ENCODE results near the gene RAE1. TPM values are rescaled to one million over a fixed set of nuclear protein-coding genes. Genes with fewer than 3 reads are reported as not detected.

RAE1 gene
- total RNA-seq, 1 experiment from 2014 or later = 46.3 TPM

DNA sequence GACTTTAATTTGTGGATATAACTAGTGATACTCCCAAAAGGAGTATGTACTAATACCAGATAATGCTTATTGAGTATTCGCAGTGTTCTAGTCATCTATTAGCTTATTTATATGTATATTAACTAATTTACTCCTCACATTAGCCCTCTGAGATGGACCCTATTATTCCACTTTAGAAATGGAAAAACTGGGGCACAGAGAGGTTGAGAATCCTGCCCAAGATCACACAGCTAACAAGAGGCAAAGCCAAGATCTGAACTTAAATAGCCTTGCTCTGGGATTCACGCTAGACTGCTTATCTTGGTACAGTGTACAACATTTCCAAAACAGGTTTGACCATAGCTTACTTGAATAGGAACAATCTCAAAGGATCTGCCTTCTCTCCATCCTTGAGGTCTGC lies 29.9 kb upstream of the RAE1 start:
- Histone ChIP-seq H3K9ac (ENCODE audit: low read length) (no peak overlapping the region), H3K9me3 (ENCODE audit: control insufficient read depth in 1 of 2, insufficient read depth in 1 of 2, low read depth in 1 of 2, low read length in 2 of 2) (no peaks in the 10 kb centered on the region), H3K4me1 (ENCODE audit: control insufficient read depth in 1 of 2, insufficient read depth in 2 of 2, low read length in 2 of 2) (peaks cover 11 to 18% of the 10 kb centered on the region in 2 experiments), H3K27ac (ENCODE audit: low read depth, low read length) (no peak overlapping the region), H3K36me3 (ENCODE audit: control insufficient read depth in 1 of 2, insufficient read depth in 2 of 2, low read length in 2 of 2) (no peaks in the 10 kb centered on the region), H3K4me3 (replicated peaks in 1 of 2; ENCODE audit: low read depth in 1 of 2, low read length in 2 of 2) (no peak overlapping the region), H3K9me2 (ENCODE audit: insufficient read depth) (no peaks in the 10 kb centered on the region), H2AFZ (ENCODE audit: low read depth, low read length, poor library complexity, severe bottlenecking) (no peak overlapping the region), H3K79me2 (ENCODE audit: insufficient read depth, low read length) (no peaks in the 10 kb centered on the region), H4K20me1 (ENCODE audit: insufficient read depth) (no peaks in the 10 kb centered on the region), H3K4me2 (ENCODE audit: low read length) (no peak overlapping the region), H3K27me3 (ENCODE audit: insufficient read depth, low read length) (no peaks in the 10 kb centered on the region; the same call in 1 of the 2 replicates)
- ATAC-seq = no peak
- ChIA-PET CTCF (interaction anchor here (1.1 kb wide), 1 partner anchor 11 kb away, joined by 5 read pairs; no protein-coding TSS in a partner anchor), RAD21 (ENCODE audit: low non-redundant PET in 1 of 2, low total read pairs in 2 of 2, uncharacterized antibody in 2 of 2, unreplicated experiment in 2 of 2) (no interaction called here), POLR2A (no interaction called here)
- intact Hi-C loops (cut with micrococcal nuclease) = no loop called here
- TF ChIP-seq FOSL1 (IDR thresholded peaks at IDR 0.05; ENCODE audit: low read depth) (no peak), CEBPB (IDR thresholded peaks at IDR 0.05; ENCODE audit: low read depth) (no peak), SRF (IDR thresholded peaks at IDR 0.05; ENCODE audit: low read depth) (no peak), TCF7L2 (IDR thresholded peaks at IDR 0.05; ENCODE audit: borderline replicate concordance, extremely low read depth, insufficient read depth, insufficient read length) (no peak), ZFX (IDR thresholded peaks at IDR 0.05) (no peak), POLR2AphosphoS5 (IDR thresholded peaks at IDR 0.05; ENCODE audit: low read depth, low read length) (no peak), CBX3 (IDR thresholded peaks at IDR 0.05; ENCODE audit: low read depth) (no peak), YY1 (IDR thresholded peaks at IDR 0.05; ENCODE audit: extremely low read depth, insufficient replicate concordance, low read depth, low read length) (no peak), SP1 (IDR thresholded peaks at IDR 0.05; ENCODE audit: low read depth) (no peak), EZH2 (IDR thresholded peaks at IDR 0.05) (no peak), EGR1 (IDR thresholded peaks at IDR 0.05; ENCODE audit: low read depth) (no peak), ELF1 (IDR thresholded peaks at IDR 0.05; ENCODE audit: borderline replicate concordance, low read depth) (no peak)
- TF ChIP-seq, protein P1, sequence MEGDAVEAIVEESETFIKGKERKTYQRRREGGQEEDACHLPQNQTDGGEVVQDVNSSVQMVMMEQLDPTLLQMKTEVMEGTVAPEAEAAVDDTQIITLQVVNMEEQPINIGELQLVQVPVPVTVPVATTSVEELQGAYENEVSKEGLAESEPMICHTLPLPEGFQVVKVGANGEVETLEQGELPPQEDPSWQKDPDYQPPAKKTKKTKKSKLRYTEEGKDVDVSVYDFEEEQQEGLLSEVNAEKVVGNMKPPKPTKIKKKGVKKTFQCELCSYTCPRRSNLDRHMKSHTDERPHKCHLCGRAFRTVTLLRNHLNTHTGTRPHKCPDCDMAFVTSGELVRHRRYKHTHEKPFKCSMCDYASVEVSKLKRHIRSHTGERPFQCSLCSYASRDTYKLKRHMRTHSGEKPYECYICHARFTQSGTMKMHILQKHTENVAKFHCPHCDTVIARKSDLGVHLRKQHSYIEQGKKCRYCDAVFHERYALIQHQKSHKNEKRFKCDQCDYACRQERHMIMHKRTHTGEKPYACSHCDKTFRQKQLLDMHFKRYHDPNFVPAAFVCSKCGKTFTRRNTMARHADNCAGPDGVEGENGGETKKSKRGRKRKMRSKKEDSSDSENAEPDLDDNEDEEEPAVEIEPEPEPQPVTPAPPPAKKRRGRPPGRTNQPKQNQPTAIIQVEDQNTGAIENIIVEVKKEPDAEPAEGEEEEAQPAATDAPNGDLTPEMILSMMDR (IDR thresholded peaks at IDR 0.05 in 2 of 3, conservative IDR thresholded peaks at IDR 0.05 in 1 of 3; ENCODE audit: borderline replicate concordance in 1 of 3, insufficient read depth in 1 of 3, low read depth in 2 of 3, low read length in 2 of 3) = no peak
- TF ChIP-seq, protein P2, sequence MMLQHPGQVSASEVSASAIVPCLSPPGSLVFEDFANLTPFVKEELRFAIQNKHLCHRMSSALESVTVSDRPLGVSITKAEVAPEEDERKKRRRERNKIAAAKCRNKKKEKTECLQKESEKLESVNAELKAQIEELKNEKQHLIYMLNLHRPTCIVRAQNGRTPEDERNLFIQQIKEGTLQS (IDR thresholded peaks at IDR 0.05) = no peak
- no TSS peak for BruUV-seq (replicated peaks)
- DNase-seq (ENCODE audit: low read depth, low spot score) = no peak

Data from HCT116 (cell line).